ENCODE results near the gene ILK.

DNA sequence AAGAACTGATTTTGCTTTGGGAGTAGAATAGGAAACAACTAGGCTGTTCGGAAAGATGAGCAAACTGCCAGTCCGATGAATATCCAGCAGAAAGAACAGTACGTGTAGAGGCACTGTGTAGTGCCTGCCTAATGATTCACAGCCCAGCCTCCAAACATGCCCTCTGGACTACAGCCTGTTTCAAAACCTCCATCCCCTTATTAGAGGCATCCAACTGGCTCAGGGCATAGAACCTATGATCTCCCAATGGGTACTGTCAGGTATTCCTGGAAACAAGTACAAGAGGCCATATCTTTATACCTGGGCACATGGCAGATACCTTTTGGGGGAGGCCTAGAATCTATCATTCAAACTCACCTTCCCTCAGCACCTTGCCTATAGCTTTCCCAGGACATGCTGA is 5.0 kb upstream of the ILK start:
- TF ChIP-seq, protein P1, sequence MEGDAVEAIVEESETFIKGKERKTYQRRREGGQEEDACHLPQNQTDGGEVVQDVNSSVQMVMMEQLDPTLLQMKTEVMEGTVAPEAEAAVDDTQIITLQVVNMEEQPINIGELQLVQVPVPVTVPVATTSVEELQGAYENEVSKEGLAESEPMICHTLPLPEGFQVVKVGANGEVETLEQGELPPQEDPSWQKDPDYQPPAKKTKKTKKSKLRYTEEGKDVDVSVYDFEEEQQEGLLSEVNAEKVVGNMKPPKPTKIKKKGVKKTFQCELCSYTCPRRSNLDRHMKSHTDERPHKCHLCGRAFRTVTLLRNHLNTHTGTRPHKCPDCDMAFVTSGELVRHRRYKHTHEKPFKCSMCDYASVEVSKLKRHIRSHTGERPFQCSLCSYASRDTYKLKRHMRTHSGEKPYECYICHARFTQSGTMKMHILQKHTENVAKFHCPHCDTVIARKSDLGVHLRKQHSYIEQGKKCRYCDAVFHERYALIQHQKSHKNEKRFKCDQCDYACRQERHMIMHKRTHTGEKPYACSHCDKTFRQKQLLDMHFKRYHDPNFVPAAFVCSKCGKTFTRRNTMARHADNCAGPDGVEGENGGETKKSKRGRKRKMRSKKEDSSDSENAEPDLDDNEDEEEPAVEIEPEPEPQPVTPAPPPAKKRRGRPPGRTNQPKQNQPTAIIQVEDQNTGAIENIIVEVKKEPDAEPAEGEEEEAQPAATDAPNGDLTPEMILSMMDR (IDR thresholded peaks at IDR 0.05; ENCODE audit: insufficient read depth, low read length), result no peak
- TF ChIP-seq POLR2AphosphoS5 (IDR thresholded peaks at IDR 0.05; ENCODE audit: low read depth) (no peak), SPI1 (IDR thresholded peaks at IDR 0.05; ENCODE audit: borderline replicate concordance, low read depth) (no peak), GABPA (IDR thresholded peaks at IDR 0.05; ENCODE audit: low read depth) (no peak)
- TF ChIP-seq, protein P2, sequence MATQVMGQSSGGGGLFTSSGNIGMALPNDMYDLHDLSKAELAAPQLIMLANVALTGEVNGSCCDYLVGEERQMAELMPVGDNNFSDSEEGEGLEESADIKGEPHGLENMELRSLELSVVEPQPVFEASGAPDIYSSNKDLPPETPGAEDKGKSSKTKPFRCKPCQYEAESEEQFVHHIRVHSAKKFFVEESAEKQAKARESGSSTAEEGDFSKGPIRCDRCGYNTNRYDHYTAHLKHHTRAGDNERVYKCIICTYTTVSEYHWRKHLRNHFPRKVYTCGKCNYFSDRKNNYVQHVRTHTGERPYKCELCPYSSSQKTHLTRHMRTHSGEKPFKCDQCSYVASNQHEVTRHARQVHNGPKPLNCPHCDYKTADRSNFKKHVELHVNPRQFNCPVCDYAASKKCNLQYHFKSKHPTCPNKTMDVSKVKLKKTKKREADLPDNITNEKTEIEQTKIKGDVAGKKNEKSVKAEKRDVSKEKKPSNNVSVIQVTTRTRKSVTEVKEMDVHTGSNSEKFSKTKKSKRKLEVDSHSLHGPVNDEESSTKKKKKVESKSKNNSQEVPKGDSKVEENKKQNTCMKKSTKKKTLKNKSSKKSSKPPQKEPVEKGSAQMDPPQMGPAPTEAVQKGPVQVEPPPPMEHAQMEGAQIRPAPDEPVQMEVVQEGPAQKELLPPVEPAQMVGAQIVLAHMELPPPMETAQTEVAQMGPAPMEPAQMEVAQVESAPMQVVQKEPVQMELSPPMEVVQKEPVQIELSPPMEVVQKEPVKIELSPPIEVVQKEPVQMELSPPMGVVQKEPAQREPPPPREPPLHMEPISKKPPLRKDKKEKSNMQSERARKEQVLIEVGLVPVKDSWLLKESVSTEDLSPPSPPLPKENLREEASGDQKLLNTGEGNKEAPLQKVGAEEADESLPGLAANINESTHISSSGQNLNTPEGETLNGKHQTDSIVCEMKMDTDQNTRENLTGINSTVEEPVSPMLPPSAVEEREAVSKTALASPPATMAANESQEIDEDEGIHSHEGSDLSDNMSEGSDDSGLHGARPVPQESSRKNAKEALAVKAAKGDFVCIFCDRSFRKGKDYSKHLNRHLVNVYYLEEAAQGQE (IDR thresholded peaks at IDR 0.05; ENCODE audit: insufficient replicate concordance, low read depth), result no peak

Measured in HL-60 (cell line).